GM23248 (cell line): ENCODE measurements around the gene TARP.
A peak's percentile ranks its signal among the peaks of the same experiment; 100 is the strongest.

ENCODE experiments used
- DNase-seq: peaks from one replicate; pipeline ENCODE4 v3.0.0-alpha.2; 2015
- H2AFZ ChIP-seq: fragments of 200-600 bp; sonication (generic); 2 replicates; pipeline ENCODE4 v1.6.1; 2016; ENCODE audit warnings: antibody characterized with exemption
- H3F3A ChIP-seq: fragments of 200-600 bp; sonication (generic); 2 replicates; pipeline ENCODE4 v1.6.1; 2016; ENCODE audit warnings: mild to moderate bottlenecking, antibody characterized with exemption, mixed run types; ENCODE audit not compliant: insufficient read depth
- H3K27ac ChIP-seq: fragments of 200-600 bp; sonication (generic); 2 replicates; pipeline ENCODE4 v1.5.1; 2016; ENCODE audit warnings: mild to moderate bottlenecking
- H3K27me3 ChIP-seq: fragments of 200-600 bp; sonication (generic); replicated peaks from 2 replicates; pipeline ENCODE4 v1.6.1; 2016; ENCODE audit warnings: mild to moderate bottlenecking; ENCODE audit not compliant: insufficient read depth
- H3K36me3 ChIP-seq: fragments of 200-600 bp; sonication (generic); 2 replicates; pipeline ENCODE4 v1.6.1; 2016; ENCODE audit warnings: low read depth, mild to moderate bottlenecking
- H3K4me1 ChIP-seq: fragments of 200-600 bp; sonication (generic); 2 replicates; pipeline ENCODE4 v1.6.1; 2016; ENCODE audit warnings: mild to moderate bottlenecking; ENCODE audit not compliant: insufficient read depth
- H3K4me2 ChIP-seq: fragments of 200-600 bp; sonication (generic); one replicate; pipeline ENCODE4 v1.6.1; 2016; ENCODE audit warnings: mild to moderate bottlenecking; ENCODE audit not compliant: unreplicated experiment
- H3K4me3 ChIP-seq: fragments of 200-600 bp; sonication (generic); 2 replicates; pipeline ENCODE4 v1.5.1; 2016; ENCODE audit warnings: mild to moderate bottlenecking
- H3K79me2 ChIP-seq: fragments of 200-600 bp; sonication (generic); 2 replicates; pipeline ENCODE4 v1.6.1; 2016; ENCODE audit warnings: mild to moderate bottlenecking; ENCODE audit not compliant: insufficient read depth
- H3K9ac ChIP-seq: fragments of 200-600 bp; sonication (generic); 2 replicates; pipeline ENCODE4 v1.6.1; 2016; ENCODE audit warnings: mild to moderate bottlenecking
- H3K9me2 ChIP-seq: fragments of 200-600 bp; sonication (generic); 2 replicates; pipeline ENCODE4 v1.6.1; 2016; ENCODE audit warnings: mixed run types, mild to moderate bottlenecking, moderate library complexity; ENCODE audit not compliant: insufficient read depth
- H3K9me3 ChIP-seq: fragments of 200-600 bp; sonication (generic); one replicate; pipeline ENCODE4 v1.6.1; 2017; ENCODE audit warnings: low read depth
- H4K20me1 ChIP-seq: fragments of 200-600 bp; sonication (generic); 2 replicates; pipeline ENCODE4 v1.6.0; 2016; ENCODE audit not compliant: insufficient read depth
- EZH2 ChIP-seq: fragments of 200-600 bp; sonication (generic); IDR thresholded peaks from 2 replicates; pipeline ENCODE4 v1.6.1; 2018; ENCODE audit warnings: antibody characterized with exemption, mild to moderate bottlenecking; ENCODE audit not compliant: insufficient read depth, poor library complexity, severe bottlenecking
- EZH2phosphoT487 ChIP-seq: fragments of 200-600 bp; sonication (generic); IDR thresholded peaks from 2 replicates; pipeline ENCODE4 v1.6.1; 2018; ENCODE audit warnings: antibody characterized with exemption, moderate library complexity, mild to moderate bottlenecking, low read depth; ENCODE audit not compliant: insufficient read depth
- WGBS, 2 experiments: methylation state at CpG; one replicate each; pipeline ENCODE4 v1.1.6; 2015 to 2017; ENCODE audit warnings: low lambda C conversion rate in 2 of 2, low coverage in 1 of 2; ENCODE audit errors: missing lambda C conversion rate in 2 of 2; 5-methylcytosine and 5-hydroxymethylcytosine counted together
- in situ Hi-C: fragments of 300-500 bp; cut with MboI; formaldehyde crosslinking; loops from 2 replicates; pipeline ENCODE4 v1.15.0; 2020

The TARP gene

GRCh38 chr7:38310591-38311101 is 37.2 kb upstream of the TARP start:
- TF ChIP-seq EZH2phosphoT487 (no peak), EZH2 (no peak)
- H3K36me3 ChIP-seq: no peaks in the 10 kb centered on the region
- no peaks in the 10 kb centered on the region; the same call in 1 of the 2 replicates for H3K4me1 ChIP-seq
- H3K9ac ChIP-seq: peak overlapping the region; percentile 58
- WGBS, 2 experiments: 52 to 56% methylated on average over 6 of the region's 6 CpGs
- no peaks in the 10 kb centered on the region for H3F3A ChIP-seq
- H3K79me2 ChIP-seq: no peaks in the 10 kb centered on the region
- no peaks in the 10 kb centered on the region for H4K20me1 ChIP-seq
- DNase-seq: no peak
- H3K4me3 ChIP-seq: peak overlapping the region; percentile 69
- H3K9me3 ChIP-seq: no peaks in the 10 kb centered on the region
- peak overlapping the region; percentile 81 for H2AFZ ChIP-seq
- no peak overlapping the region for H3K27ac ChIP-seq
- peaks cover 8% of the 10 kb centered on the region; the same call in 1 of the 2 replicates for H3K27me3 ChIP-seq
- in situ Hi-C loops: no loop called here
- peak overlapping the region; percentile 62 for H3K4me2 ChIP-seq
- no peaks in the 10 kb centered on the region for H3K9me2 ChIP-seq

- in situ Hi-C loops: no loop called here
- 69 to 78% methylated on average over 5 of the region's 5 CpGs for WGBS, 2 experiments
- TF ChIP-seq EZH2 (no peak), EZH2phosphoT487 (no peak)
Measured at GRCh38 chr7:38309555-38309954, 36.1 kb upstream of the TARP start.

GRCh38 chr7:38308140-38308539 is 34.7 kb upstream of the TARP start:
- no peak overlapping the region for H3K4me2 ChIP-seq
- DNase-seq: no peak
- no peak overlapping the region for H2AFZ ChIP-seq
- H3K4me1 ChIP-seq: no peaks in the 10 kb centered on the region; the same call in 1 of the 2 replicates
- no peaks in the 10 kb centered on the region for H3K36me3 ChIP-seq
- 77 to 89% methylated on average over 2 of the region's 2 CpGs for WGBS, 2 experiments
- no peak overlapping the region for H3K4me3 ChIP-seq
- H3K79me2 ChIP-seq: no peaks in the 10 kb centered on the region
- peaks cover 22% of the 10 kb centered on the region for H3K27me3 ChIP-seq
- no peaks in the 10 kb centered on the region for H3K9me2 ChIP-seq
- H3F3A ChIP-seq: no peaks in the 10 kb centered on the region
- in situ Hi-C loops: no loop called here
- no peaks in the 10 kb centered on the region for H4K20me1 ChIP-seq
- H3K27ac ChIP-seq: no peak overlapping the region
- H3K9ac ChIP-seq: no peak overlapping the region
- no peak for TF ChIP-seq EZH2phosphoT487
- TF ChIP-seq EZH2: no peak
- no peaks in the 10 kb centered on the region for H3K9me3 ChIP-seq

More at GRCh38 chr7:38309555-38309954, 36.1 kb upstream of the TARP start:
- DNase-seq: no peak
- H4K20me1 ChIP-seq: no peaks in the 10 kb centered on the region
- H2AFZ ChIP-seq: no peak overlapping the region
- no peaks in the 10 kb centered on the region for H3K9me2 ChIP-seq
- no peak overlapping the region for H3K4me3 ChIP-seq
- no peak overlapping the region for H3K9ac ChIP-seq
- peaks cover 12% of the 10 kb centered on the region for H3K27me3 ChIP-seq
- no peaks in the 10 kb centered on the region for H3K9me3 ChIP-seq
- no peaks in the 10 kb centered on the region for H3K36me3 ChIP-seq
- H3K4me1 ChIP-seq: no peaks in the 10 kb centered on the region; the same call in 1 of the 2 replicates
- no peak overlapping the region for H3K27ac ChIP-seq
- no peaks in the 10 kb centered on the region for H3F3A ChIP-seq
- H3K4me2 ChIP-seq: no peak overlapping the region
- H3K79me2 ChIP-seq: no peaks in the 10 kb centered on the region

- H3K9ac ChIP-seq: no peak overlapping the region
- H3K27me3 ChIP-seq: peaks cover 22% of the 10 kb centered on the region
- 54 to 71% methylated on average over 3 of the region's 3 CpGs for WGBS, 2 experiments
- H3K9me3 ChIP-seq: no peaks in the 10 kb centered on the region
- H3K4me2 ChIP-seq: no peak overlapping the region
- TF ChIP-seq EZH2phosphoT487 (no peak), EZH2 (no peak)
- no peaks in the 10 kb centered on the region for H3F3A ChIP-seq
- H3K27ac ChIP-seq: no peak overlapping the region
- H3K4me1 ChIP-seq: no peaks in the 10 kb centered on the region; the same call in 1 of the 2 replicates
- no peaks in the 10 kb centered on the region for H3K9me2 ChIP-seq
- no peaks in the 10 kb centered on the region for H4K20me1 ChIP-seq
- H2AFZ ChIP-seq: no peak overlapping the region
- in situ Hi-C loops: no loop called here
- H3K4me3 ChIP-seq: no peak overlapping the region
- H3K36me3 ChIP-seq: no peaks in the 10 kb centered on the region
- no peaks in the 10 kb centered on the region for H3K79me2 ChIP-seq
- no peak for DNase-seq
Measured at GRCh38 chr7:38307640-38308039, 34.2 kb upstream of the TARP start.
